OCI-LY1 (cell line): ENCODE measurements around the gene CT55.

Experiments
- H2AFZ ChIP-seq: fragments of 200-600 bp; sonication (generic), shearing (Covaris generic); 2 replicates; pipeline ENCODE4 v1.6.0; 2014; ENCODE audit warnings: antibody characterized with exemption, mild to moderate bottlenecking, low read length
- H3F3A ChIP-seq: fragments of 200-600 bp; sonication (generic), shearing (Covaris generic); 2 replicates; pipeline ENCODE4 v1.6.0; 2014; ENCODE audit warnings: mild to moderate bottlenecking, antibody characterized with exemption, low read length, moderate library complexity; ENCODE audit not compliant: insufficient read depth
- H3K27ac ChIP-seq: fragments of 200-600 bp; sonication (generic); 2 replicates; pipeline ENCODE4 v1.5.1; 2014; ENCODE audit warnings: low read length, mixed run types, mild to moderate bottlenecking, low read depth; ENCODE audit not compliant: poor library complexity, severe bottlenecking
- H3K27me3 ChIP-seq: fragments of 200-600 bp; sonication (generic); 2 replicates; pipeline ENCODE4 v1.6.0; 2014; ENCODE audit warnings: antibody characterized with exemption, mild to moderate bottlenecking, low read length, moderate library complexity; ENCODE audit not compliant: insufficient read depth
- H3K36me3 ChIP-seq: fragments of 200-600 bp; sonication (generic); 2 replicates; pipeline ENCODE4 v1.6.1; 2014; ENCODE audit warnings: mild to moderate bottlenecking, antibody characterized with exemption, low read length, moderate library complexity, mixed read lengths; ENCODE audit not compliant: insufficient read depth
- H3K4me1 ChIP-seq: fragments of 200-600 bp; sonication (generic); 2 replicates; pipeline ENCODE4 v1.5.1; 2014; ENCODE audit warnings: mild to moderate bottlenecking, low read length, moderate library complexity; ENCODE audit not compliant: insufficient read depth, severe bottlenecking
- H3K4me2 ChIP-seq: fragments of 200-600 bp; sonication (generic), shearing (Covaris generic); 2 replicates; pipeline ENCODE4 v1.6.1; 2014; ENCODE audit warnings: low read length
- H3K4me3 ChIP-seq: fragments of 200-600 bp; sonication (generic); 2 replicates; pipeline ENCODE4 v1.5.1; 2014; ENCODE audit warnings: low read length, low read depth, mild to moderate bottlenecking, mixed read lengths; ENCODE audit not compliant: poor library complexity, severe bottlenecking
- H3K79me2 ChIP-seq: fragments of 200-600 bp; shearing (Covaris generic); 2 replicates; pipeline ENCODE4 v1.6.1; 2016; ENCODE audit warnings: mixed run types, low read length, mixed read lengths; ENCODE audit not compliant: insufficient read depth
- H3K9ac ChIP-seq: fragments of 200-600 bp; sonication (generic), shearing (Covaris generic); 2 replicates; pipeline ENCODE4 v1.6.1; 2014; ENCODE audit warnings: mild to moderate bottlenecking, low read length, mixed read lengths
- H3K9me2 ChIP-seq: fragments of 200-600 bp; sonication (generic), shearing (Covaris generic); 2 replicates; pipeline ENCODE4 v1.6.1; 2014; ENCODE audit warnings: low read depth, mild to moderate bottlenecking, low read length, mixed read lengths
- H3K9me3 ChIP-seq: fragments of 200-600 bp; shearing (Covaris generic); 2 replicates; pipeline ENCODE4 v1.6.1; 2014; ENCODE audit warnings: low read length, mixed read lengths
- H4K20me1 ChIP-seq: fragments of 200-600 bp; sonication (generic), shearing (Covaris generic); 2 replicates; pipeline ENCODE4 v1.6.0; 2016; ENCODE audit warnings: mild to moderate bottlenecking, low read length; ENCODE audit not compliant: insufficient read depth
- EZH2 ChIP-seq: fragments of 200-600 bp; sonication (generic), shearing (Covaris generic); IDR thresholded peaks from 2 replicates; pipeline ENCODE4 v1.8.0; 2017; ENCODE audit warnings: borderline replicate concordance, mixed run types, mild to moderate bottlenecking, antibody characterized with exemption, low read length, moderate library complexity, mixed read lengths
- TF ChIP-seq, protein P1 (sequence below): fragments of 200-600 bp; sonication (generic), shearing (Covaris generic); IDR thresholded peaks from 2 replicates; pipeline ENCODE4 v1.5.1; 2017; ENCODE audit warnings: mild to moderate bottlenecking, antibody characterized with exemption, low read length, moderate library complexity, mixed read lengths

CT55 gene

GRCh38 chrX:135191838-135192237 lies 20.6 kb upstream of the CT55 start:
- no peak overlapping the region for H3K4me2 ChIP-seq
- no peaks in the 10 kb centered on the region for H3K79me2 ChIP-seq
- no peaks in the 10 kb centered on the region for H3K4me1 ChIP-seq
- H3K4me3 ChIP-seq, result no peak overlapping the region
- no peak overlapping the region for H2AFZ ChIP-seq
- H3K9me2 ChIP-seq, result no peaks in the 10 kb centered on the region
- H3K9me3 ChIP-seq, result no peaks in the 10 kb centered on the region
- H3K27me3 ChIP-seq, result no peaks in the 10 kb centered on the region
- TF ChIP-seq, protein P1, sequence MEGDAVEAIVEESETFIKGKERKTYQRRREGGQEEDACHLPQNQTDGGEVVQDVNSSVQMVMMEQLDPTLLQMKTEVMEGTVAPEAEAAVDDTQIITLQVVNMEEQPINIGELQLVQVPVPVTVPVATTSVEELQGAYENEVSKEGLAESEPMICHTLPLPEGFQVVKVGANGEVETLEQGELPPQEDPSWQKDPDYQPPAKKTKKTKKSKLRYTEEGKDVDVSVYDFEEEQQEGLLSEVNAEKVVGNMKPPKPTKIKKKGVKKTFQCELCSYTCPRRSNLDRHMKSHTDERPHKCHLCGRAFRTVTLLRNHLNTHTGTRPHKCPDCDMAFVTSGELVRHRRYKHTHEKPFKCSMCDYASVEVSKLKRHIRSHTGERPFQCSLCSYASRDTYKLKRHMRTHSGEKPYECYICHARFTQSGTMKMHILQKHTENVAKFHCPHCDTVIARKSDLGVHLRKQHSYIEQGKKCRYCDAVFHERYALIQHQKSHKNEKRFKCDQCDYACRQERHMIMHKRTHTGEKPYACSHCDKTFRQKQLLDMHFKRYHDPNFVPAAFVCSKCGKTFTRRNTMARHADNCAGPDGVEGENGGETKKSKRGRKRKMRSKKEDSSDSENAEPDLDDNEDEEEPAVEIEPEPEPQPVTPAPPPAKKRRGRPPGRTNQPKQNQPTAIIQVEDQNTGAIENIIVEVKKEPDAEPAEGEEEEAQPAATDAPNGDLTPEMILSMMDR, result no peak
- TF ChIP-seq EZH2, result no peak
- no peaks in the 10 kb centered on the region for H4K20me1 ChIP-seq
- H3K36me3 ChIP-seq, result no peaks in the 10 kb centered on the region
- H3F3A ChIP-seq, result no peaks in the 10 kb centered on the region
- H3K9ac ChIP-seq, result no peak overlapping the region
- no peak overlapping the region for H3K27ac ChIP-seq

DNA sequence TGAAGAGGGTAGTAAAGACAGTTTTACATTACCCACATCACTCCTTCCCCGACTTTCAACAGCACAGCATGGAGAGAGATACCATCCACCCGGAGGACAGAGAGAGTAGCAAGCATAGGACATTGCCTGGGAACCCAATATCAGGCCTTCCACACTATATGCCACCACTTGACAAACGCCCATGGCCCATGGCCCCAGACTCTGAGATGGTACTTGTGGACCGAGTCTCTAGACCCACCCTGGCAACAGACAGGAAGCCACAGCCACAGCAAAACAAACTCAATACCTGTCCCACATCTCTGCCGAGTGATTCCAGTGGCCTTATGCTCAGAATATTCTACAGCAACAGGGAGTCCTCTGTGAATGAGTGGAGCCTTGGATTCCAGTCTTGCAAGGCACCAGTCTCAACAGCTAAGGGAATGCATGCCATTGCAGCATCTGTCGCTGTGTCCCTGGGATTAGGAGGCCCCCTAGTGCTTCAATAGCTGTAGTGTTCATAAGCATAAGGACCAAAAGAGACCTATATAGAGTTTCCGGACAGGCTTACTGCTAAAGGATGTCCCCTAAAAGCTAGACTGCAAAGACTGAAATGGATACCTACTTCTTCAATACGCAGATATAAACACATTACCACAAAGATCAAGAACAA lies 14.7 kb upstream of the CT55 start:
- Histone ChIP-seq H3K9me2 (no peaks in the 10 kb centered on the region), H4K20me1 (no peaks in the 10 kb centered on the region), H3K9ac (no peak overlapping the region), H3K27ac (no peak overlapping the region), H3F3A (no peaks in the 10 kb centered on the region), H3K4me3 (no peak overlapping the region), H3K27me3 (no peaks in the 10 kb centered on the region), H3K4me2 (no peak overlapping the region), H3K9me3 (no peaks in the 10 kb centered on the region), H3K4me1 (no peaks in the 10 kb centered on the region), H3K36me3 (no peaks in the 10 kb centered on the region), H3K79me2 (no peaks in the 10 kb centered on the region), H2AFZ (no peak overlapping the region)
- no peak for TF ChIP-seq EZH2
- TF ChIP-seq, protein P1, result peak; percentile 46; the same call in 1 of the 2 replicates

DNA sequence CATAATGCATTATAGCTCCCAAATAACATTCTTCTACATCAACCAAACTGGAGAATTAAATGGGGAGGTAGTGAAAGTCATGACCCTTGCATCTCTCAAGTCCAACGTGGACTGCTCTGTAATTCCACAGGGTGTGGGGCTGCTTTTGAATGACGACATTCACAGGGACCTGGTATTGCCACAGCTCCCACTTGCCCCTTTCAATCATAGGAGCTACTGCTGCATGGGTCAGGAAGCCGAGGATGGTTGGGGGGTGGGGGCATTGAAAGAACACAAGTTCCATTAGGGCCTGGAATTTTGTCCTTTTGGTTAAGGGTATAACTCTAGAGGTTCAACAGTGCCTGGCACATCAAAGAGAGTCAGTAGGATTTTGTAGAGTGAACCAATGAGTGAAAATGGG lies 7.4 kb upstream of the CT55 start:
- Histone ChIP-seq H3K9me2 (no peaks in the 10 kb centered on the region), H3K9ac (no peak overlapping the region)
- no peak for TF ChIP-seq EZH2
- TF ChIP-seq, protein P1, result no peak

More for the DNA sequence above, 7.4 kb upstream of the CT55 start:
- no peaks in the 10 kb centered on the region for H3K4me1 ChIP-seq
- H3K4me3 ChIP-seq, result no peak overlapping the region
- no peaks in the 10 kb centered on the region for H3K9me3 ChIP-seq
- no peaks in the 10 kb centered on the region for H3K79me2 ChIP-seq
- H2AFZ ChIP-seq, result no peak overlapping the region
- H3K36me3 ChIP-seq, result no peaks in the 10 kb centered on the region
- no peaks in the 10 kb centered on the region for H3K27me3 ChIP-seq
- H4K20me1 ChIP-seq, result no peaks in the 10 kb centered on the region
- no peak overlapping the region for H3K27ac ChIP-seq
- no peaks in the 10 kb centered on the region for H3F3A ChIP-seq
- H3K4me2 ChIP-seq, result no peak overlapping the region
